DMS79 treated with DMSO at 0.1 percent for 48 hours (cell line): Measurements from ENCODE around the gene MYOG.
A peak's percentile ranks its signal among the peaks of the same experiment; 100 is the strongest.

ENCODE experiments used
- DNase-seq: peaks from one replicate; lab custom pipeline; 2025; lab: John Stamatoyannopoulos, UW

Gene MYOG

GRCh38 chr1:203085528-203086406, at the start of gene MYOG:
Gene MYOG, minus strand, starts transcription at chr1:203086012. Its CDS starts 51 bp downstream, at chr1:203085961.
- DNase-seq: no peak

GRCh38 chr1:203133970-203134725, 48.3 kb upstream of the MYOG start:
- DNase-seq: no peak

- DNase-seq: no peak
These were observed 45.9 kb upstream of the MYOG start for GRCh38 chr1:203131548-203132200.

DNA sequence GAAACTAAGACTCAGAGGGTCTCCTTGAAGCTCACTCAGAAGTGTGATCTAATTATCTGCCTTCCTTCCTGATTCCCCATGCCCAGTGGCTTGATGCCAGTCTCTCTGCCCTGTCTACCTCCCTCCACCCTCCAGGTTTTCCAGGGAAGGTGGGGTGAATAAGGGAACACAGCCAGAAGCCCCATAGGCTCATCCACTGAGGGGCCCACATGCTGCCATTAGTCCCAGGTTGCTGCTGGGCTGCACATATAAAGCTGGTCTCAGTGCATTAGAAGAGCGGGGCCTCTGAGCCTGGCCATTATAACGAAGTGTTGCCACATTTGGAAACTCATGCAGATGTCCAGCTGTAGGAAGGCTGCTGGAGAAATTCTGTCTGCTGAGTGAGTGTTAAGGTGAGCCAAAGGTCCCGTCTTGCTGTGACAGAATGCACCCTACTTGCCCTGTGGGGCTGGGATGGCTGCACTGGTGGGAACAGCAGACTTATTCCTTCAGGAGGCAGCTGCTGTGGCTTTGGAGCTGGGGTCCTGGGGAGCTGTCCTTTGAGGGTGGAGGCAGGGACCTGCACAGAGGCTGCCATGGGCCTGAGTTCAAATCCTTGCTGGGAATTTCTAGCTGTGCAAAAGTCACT, 44.7 kb upstream of the MYOG start:
- no peak for DNase-seq

GRCh38 chr1:203129501-203130231, 43.9 kb upstream of the MYOG start:
- peak; percentile 69 for DNase-seq

DNA sequence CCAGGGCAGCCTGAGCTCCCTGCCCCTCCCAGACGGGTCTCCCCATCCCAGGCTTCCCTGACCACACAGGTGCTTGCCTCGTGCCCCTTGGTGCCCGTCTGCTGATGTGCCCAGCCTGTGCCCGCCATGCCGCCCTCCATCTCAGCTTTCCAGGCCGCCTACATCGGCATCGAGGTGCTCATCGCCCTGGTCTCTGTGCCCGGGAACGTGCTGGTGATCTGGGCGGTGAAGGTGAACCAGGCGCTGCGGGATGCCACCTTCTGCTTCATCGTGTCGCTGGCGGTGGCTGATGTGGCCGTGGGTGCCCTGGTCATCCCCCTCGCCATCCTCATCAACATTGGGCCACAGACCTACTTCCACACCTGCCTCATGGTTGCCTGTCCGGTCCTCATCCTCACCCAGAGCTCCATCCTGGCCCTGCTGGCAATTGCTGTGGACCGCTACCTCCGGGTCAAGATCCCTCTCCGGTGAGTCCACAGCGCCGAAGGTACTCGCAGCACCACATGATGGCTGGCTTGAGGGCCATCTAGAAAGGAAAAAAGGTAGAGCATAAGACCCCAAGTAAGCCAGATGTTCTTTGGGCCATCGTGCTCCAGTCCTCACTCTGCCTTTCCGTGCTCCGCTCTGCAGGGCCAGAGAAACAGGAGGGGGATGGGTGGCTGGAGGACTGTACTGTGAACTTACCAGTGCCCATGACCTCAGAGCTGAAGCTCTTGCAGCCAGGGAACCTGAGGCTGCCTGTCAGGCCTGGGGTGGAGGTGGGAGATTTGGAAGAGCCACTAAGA, 43.1 kb upstream of the MYOG start:
- DNase-seq: no peak

DNA sequence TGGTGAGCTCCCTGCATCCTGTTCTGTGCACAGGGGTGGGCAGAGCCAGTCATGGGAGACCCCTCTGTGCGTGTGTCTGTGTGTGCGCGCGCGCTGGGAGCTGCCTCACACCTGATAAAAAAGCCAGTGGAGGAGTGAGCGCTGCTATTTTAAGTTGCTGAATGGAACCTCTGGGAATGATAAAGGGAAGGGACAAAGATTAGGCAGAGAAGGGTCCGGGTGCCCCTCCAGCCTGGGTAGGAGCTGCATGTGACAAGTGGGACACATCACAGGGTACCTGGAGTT, 42.6 kb upstream of the MYOG start:
- no peak for DNase-seq

- DNase-seq: peak; percentile 49
These were observed 42.0 kb upstream of the MYOG start, which contains the start of gene ADORA1 for GRCh38 chr1:203127666-203128430. Gene ADORA1, plus strand, starts transcription at chr1:203127726. Its CDS starts 1,116 bp downstream, at chr1:203128842.

DNA sequence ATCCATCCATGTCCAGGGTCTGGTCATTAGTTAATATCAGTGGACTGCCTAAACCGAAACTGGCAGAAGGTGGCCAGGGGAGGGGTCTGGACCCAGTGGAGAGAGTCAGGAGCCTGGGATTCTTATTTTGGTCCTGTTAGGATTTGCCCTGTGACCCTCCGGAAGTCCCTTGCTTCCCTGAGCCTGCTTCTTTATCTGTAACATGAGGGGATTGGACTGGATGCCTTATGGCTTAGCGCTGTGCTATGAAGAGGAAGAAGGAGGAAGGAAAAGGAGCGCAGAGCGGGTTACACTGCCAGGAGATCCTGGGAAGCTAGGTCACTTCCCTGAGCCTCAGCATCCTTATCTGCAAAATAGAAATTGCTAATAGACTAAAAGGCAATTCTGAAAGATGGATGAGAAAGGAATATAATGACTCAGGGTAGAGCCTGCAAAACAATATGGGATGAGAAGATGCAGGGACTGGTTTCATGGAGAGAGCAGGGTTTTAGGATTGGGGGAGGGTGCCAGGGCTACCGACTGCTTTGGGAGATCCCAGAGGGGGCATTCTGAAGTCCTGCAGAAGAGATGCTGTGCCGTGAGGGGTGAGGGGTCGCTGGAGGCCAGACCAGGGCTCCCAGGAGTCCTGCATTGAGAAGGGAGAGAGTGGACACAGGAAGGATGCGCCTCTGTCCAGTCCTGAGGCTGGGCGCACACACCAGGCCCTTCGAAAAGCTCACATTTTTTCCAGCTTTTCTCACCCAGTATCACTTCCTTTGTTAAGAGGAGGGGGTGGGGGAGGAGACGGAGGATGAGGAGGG, 41.3 kb upstream of the MYOG start:
- DNase-seq: no peak

DNA sequence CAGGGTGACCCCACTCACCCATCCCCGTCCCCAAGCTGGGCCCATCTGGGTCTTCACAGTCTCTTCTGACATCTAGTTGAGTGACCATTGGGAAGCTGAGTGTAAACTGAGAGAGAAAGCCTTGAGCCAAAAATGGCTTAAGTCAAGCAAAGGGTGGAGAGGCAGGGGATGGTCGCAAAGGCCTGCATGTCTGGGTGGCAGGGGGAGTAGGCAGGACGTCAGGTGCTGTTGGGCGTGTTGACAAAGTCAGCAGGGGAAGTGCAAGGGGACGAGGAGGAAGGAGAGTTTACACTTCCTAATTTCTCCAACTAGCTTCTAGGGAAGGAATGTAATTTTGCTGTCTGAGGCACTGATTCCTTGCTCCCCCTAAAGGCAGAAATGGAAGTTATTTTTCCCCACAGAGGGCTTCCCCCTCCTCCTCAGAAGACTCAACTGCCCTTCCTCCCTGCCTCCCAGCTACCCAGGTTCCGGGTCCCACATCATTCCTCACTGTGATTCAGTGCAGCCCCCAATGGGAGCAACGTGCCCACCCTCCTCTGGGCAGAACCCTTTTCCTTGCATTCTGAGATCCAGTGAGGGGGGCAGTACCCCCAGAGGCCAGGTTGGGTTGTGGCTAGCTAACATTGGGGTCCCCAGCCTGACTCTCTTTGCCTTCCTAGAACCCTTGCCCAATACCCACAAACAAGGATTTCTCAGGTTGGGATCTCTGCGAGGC, 40.5 kb upstream of the MYOG start:
- no peak for DNase-seq

- peak; percentile 8 for DNase-seq
These were observed 38.9 kb upstream of the MYOG start for GRCh38 chr1:203124546-203125317.

GRCh38 chr1:203124011-203124410, 38.2 kb upstream of the MYOG start:
- no peak for DNase-seq

GRCh38 chr1:203122159-203122558, 36.3 kb upstream of the MYOG start:
- DNase-seq: no peak

DNA sequence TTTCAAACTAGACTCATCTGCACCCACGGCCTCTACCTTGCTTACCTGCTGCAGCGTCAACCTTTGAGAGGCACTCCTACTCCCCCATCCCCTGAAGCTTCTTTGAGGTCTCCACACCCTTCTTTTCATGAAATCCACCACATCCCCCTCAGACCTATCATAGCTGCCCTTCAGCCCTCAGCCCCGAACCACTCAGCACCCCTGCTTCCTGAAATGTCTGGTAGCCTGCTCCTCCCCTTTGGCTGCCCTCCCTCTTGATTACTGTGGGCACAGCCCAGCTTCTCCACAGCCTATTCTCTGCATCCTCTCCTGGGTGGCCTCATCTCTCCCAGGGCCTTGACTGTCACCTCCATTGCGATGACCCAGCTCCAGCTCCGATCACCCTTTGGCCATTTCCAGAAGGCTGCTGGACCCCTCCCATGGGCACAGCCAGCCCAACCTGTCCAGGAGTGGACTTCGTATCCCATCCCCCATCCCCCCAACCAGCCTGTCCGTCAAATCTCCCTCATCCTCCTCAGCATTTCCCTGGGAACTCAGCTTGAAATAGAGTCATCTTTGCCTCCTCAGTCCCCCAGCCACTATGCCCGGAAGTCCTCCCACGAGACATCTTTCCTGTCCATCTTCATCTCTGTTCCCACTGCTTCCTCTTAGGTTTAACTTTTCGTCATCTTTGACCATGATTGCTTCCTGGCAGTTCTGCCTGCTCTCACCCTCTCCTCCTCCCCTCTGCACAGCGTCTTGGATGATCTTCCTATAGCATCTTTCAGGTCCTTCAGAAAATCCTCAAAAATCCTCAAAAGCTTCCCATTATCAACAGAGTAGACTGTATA, 35.6 kb upstream of the MYOG start:
- DNase-seq: no peak

DNA sequence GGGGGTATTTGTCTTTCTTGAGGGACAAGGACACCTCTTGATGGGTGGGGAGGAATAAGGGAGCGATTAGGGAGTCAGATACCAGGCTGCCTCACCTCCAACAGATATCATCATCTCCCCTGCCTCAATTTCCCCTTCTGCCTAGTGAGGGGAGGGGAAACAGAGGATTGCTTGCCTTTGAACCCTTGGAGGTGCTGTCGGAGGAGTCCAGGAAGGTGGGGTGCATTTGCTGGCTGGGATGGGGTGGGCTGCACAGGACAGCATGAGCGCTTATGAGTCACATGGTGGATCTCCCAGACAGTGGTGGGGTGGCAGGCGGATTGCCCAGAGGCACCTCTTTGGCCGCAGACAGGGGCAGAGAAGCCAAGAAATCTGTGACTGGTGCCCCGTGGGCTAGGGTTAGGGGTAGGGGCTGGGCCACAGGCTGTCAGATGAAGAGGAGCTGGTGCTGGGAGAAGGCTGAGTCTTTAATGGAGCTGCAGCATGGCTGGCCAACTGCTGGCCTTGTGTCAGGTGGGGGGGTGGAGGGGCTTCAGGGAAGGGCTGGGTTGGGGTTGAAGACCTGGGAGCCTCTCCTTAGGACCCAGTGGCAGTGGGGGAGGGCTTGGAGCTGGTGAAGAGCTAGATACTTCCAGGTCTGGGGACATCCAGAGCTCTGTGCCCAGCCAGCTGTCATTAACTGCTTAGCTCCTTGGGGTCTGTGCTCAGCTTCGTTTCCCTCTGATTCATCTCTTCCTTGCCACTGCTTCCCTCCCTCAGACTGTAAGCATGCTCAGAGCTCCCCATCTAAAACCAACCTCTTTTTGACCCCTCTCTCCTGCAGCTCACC, 34.7 kb upstream of the MYOG start:
- no peak for DNase-seq
